ENCODE measurements around the gene ZNF100. TPM values are rescaled to one million over a fixed set of nuclear protein-coding genes. Genes with fewer than 3 reads are reported as not detected.

The ZNF100 gene
- total and polyA plus RNA-seq, 9 of the 15 experiments (the other 6 are each of a cell fraction or from before 2014, with no cell fraction given): 4.5 to 27.2 (median 19.6) TPM

GRCh38 chr19:21767065-21767800 lies at the start of gene ZNF100 (continued):
- TF ChIP-seq TSC22D4 (tag; IDR thresholded peaks at IDR 0.05): no peak
- no peak for TF ChIP-seq ZNF124 (CRISPR knock-in tag; IDR thresholded peaks at IDR 0.05)
- TF ChIP-seq KAT8 (IDR thresholded peaks at IDR 0.05; ENCODE audit: low read depth): peak; percentile 43; the same call in 1 of the 2 replicates
- TF ChIP-seq ZNF561 (CRISPR knock-in tag; conservative IDR thresholded peaks at IDR 0.05): no peak
- TF ChIP-seq L3MBTL2 (IDR thresholded peaks at IDR 0.05): peak; percentile 36; the same call in 1 of the 2 replicates
- TF ChIP-seq RAD21 (CRISPR knock-in tag; conservative IDR thresholded peaks at IDR 0.05 in 1 of 2, IDR thresholded peaks at IDR 0.05 in 1 of 2): no peak; a peak in 1 of 4 replicates
- TF ChIP-seq PHF8 (IDR thresholded peaks at IDR 0.05; ENCODE audit: borderline replicate concordance, low read length): peak; percentile 89
- no peak for TF ChIP-seq ATF1 (CRISPR knock-in tag; IDR thresholded peaks at IDR 0.05)
- TF ChIP-seq ATF1 (tag; IDR thresholded peaks at IDR 0.05): peak; percentile 57
- no peak for TF ChIP-seq ZNF280B (CRISPR knock-in tag; IDR thresholded peaks at IDR 0.05)
- peak; percentile 24 to 46; a peak in 2 of 4 replicates for TF ChIP-seq NRF1 (conservative IDR thresholded peaks at IDR 0.05 in 1 of 2, IDR thresholded peaks at IDR 0.05 in 1 of 2)
- TF ChIP-seq SRSF7 (optimal IDR thresholded peaks at IDR 0.05; ENCODE audit: low read depth, low read length): no peak
- TF ChIP-seq ZNF445 (CRISPR knock-in tag; IDR thresholded peaks at IDR 0.05; ENCODE audit: low read depth): no peak
- no peak for TF ChIP-seq SREBF1 (IDR thresholded peaks at IDR 0.05; ENCODE audit: borderline replicate concordance, low read depth, low read length)
- no peak for TF ChIP-seq KHSRP (IDR thresholded peaks at IDR 0.05)
- TF ChIP-seq SMAD3 (CRISPR knock-in tag; conservative IDR thresholded peaks at IDR 0.05): no peak
- no peak for TF ChIP-seq ZFP1 (CRISPR knock-in tag; IDR thresholded peaks at IDR 0.05)
- 0 out of 2 replicates have a peak, but pooled peaks have one; percentile 7 for TF ChIP-seq GATA2 (CRISPR knock-in tag; IDR thresholded peaks at IDR 0.05)
- peak; percentile 83; the same call in 1 of the 2 replicates for TF ChIP-seq MTA3 (IDR thresholded peaks at IDR 0.05; ENCODE audit: borderline replicate concordance)
- no peak for TF ChIP-seq MCM2 (IDR thresholded peaks at IDR 0.05; ENCODE audit: low read depth)
- TF ChIP-seq SIN3B (IDR thresholded peaks at IDR 0.05; ENCODE audit: low read depth): 0 out of 2 replicates have a peak, but pooled peaks have one; percentile 18
- peak; percentile 85 for TF ChIP-seq TAF7 (tag; IDR thresholded peaks at IDR 0.05)
- peak; percentile 57; the same call in 1 of the 2 replicates for TF ChIP-seq AFF4 (CRISPR knock-in tag; IDR thresholded peaks at IDR 0.05)
- TF ChIP-seq NFYB (IDR thresholded peaks at IDR 0.05; ENCODE audit: extremely low read depth, insufficient read length): peak; percentile 81
- TF ChIP-seq EP400 (IDR thresholded peaks at IDR 0.05): peak; percentile 86
- TF ChIP-seq KLF1 (tag; IDR thresholded peaks at IDR 0.05): no peak

Measured in K562 (cell line).